Upper lobe of left lung (tissue), 4 donors: ENCODE data around the gene ZBTB24.

Experiments used
- CTCF ChIP-seq, 6 experiments: fragments of 450-650 bp in 4 of 6; fragments of 200-600 bp in 2 of 6; sonication (generic) in 2 of 6; IDR thresholded peaks; one replicate each; pipeline ENCODE4 v1.5.1; 2016 to 2019; ENCODE audit warnings: antibody characterized with exemption in 6 of 6
- POLR2AphosphoS5 ChIP-seq, 2 donors: sonication (generic); formaldehyde crosslinking; IDR thresholded peaks; one replicate each; pipeline ENCODE4 v1.5.1; 2017; ENCODE audit warnings: antibody characterized with exemption in 2 of 2

DNA sequence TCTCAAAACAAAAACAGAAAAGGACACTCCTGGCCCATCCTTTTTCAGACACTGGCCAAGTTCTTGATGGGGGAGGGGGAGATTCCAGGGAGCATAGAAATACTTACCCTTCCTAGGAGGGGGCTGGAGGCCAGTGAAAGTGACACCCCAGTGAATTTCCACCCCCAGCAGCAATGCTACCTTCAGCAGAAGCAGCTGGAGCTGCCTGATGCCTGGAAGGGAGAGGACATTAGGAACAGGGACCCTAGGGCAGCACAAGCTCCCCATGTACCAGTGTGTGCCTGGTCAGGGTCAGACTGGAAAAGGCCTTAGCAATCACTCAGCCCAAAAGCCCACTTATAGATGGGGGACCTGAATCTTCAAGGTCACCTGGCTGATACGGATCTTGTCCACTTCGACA, 29.9 kb downstream of the ZBTB24 start:
- no peak for TF ChIP-seq CTCF (IDR thresholded peaks at IDR 0.05)
- TF ChIP-seq POLR2AphosphoS5 (IDR thresholded peaks at IDR 0.05): no peak
